Thymus (tissue), 11 donors: ENCODE results near the gene ZNF710. TPM values are rescaled to one million over a fixed set of nuclear protein-coding genes. Genes with fewer than 3 reads are reported as not detected.

Experiments used
- DNase-seq, 9 donors: peaks; one replicate each; pipeline ENCODE4 v3.0.0-alpha.2; 2013; ENCODE audit warnings: low spot score in 9 of 9, low read depth in 6 of 9, missing footprints in 1 of 9
- H3K27ac ChIP-seq, 2 donors: one replicate each; pipeline ENCODE4 v1.5.1; 2013; ENCODE audit warnings: control low read depth in 1 of 2, low read depth in 1 of 2, low read length in 1 of 2, mild to moderate bottlenecking in 1 of 2, moderate library complexity in 1 of 2
- H3K27me3 ChIP-seq, 2 donors: one replicate each; pipeline ENCODE4 v1.5.1; 2013; ENCODE audit warnings: low read length in 1 of 2; ENCODE audit not compliant: control insufficient read depth in 2 of 2, insufficient read depth in 1 of 2
- H3K36me3 ChIP-seq, 2 donors: one replicate each; pipeline ENCODE4 v1.5.1; 2013; ENCODE audit warnings: low read length in 1 of 2, mild to moderate bottlenecking in 1 of 2, moderate library complexity in 1 of 2; ENCODE audit not compliant: control insufficient read depth in 2 of 2, insufficient read depth in 2 of 2
- H3K4me1 ChIP-seq, 2 donors: one replicate each; pipeline ENCODE4 v1.5.1; 2013; ENCODE audit warnings: low read length in 2 of 2; ENCODE audit not compliant: control insufficient read depth in 2 of 2, insufficient read depth in 2 of 2
- H3K4me3 ChIP-seq, 2 donors: one replicate each; pipeline ENCODE4 v1.5.1; 2013; ENCODE audit warnings: low read length in 2 of 2, control low read depth in 1 of 2, mild to moderate bottlenecking in 1 of 2
- H3K9me3 ChIP-seq, 2 donors: one replicate each; pipeline ENCODE4 v1.5.1; 2013; ENCODE audit warnings: low read length in 1 of 2, mild to moderate bottlenecking in 1 of 2; ENCODE audit not compliant: control insufficient read depth in 2 of 2, insufficient read depth in 1 of 2
- WGBS: extraction: QIAGEN DNeasy Blood & Tissue Kit; methylation state at CpG from one replicate; pipeline ENCODE4 v1.1.7; 2013; 5-methylcytosine and 5-hydroxymethylcytosine counted together
- polyA plus RNA-seq: library from polyadenylated mRNA; stranded (reverse); fragments of 200-250 nt; gene quantifications from one replicate; pipeline ENCODE4 v1.2.3, GENCODE V29; 2013
- total RNA-seq: library from RNA; stranded (reverse); fragments of 120-200 nt; gene quantifications from one replicate; pipeline ENCODE4 v1.2.4, GENCODE V29; 2013
- donor health status: healthy.

ZNF710 gene
- total and polyA plus RNA-seq, 2 donors, result 12.5 to 21.9 TPM

DNA sequence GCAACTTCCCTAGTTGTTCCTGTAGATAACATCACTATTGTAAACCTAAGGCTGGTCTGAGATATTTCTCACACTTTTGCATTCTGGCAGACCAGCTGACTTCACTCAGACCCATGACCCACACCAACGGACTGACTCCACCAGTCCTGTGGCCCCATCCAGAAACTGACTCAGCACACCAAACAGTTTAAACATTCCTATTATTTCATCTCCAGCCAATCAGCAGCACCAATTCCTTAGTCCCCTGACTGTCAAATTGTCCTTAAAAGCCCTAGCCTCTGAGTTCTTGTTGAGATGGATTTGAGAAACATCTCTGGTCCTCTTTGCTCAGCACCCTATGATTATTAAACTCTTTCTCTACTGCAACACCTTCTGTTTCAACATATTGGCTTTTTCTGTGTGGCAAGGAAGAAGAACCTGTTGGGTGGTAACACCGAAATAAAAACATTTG, 113.4 kb downstream of the ZNF710 start:
- Histone ChIP-seq H3K4me1 (no peaks in the 10 kb centered on the region), H3K36me3 (no peaks in the 10 kb centered on the region), H3K27ac (no peak overlapping the region), H3K4me3 (no peak overlapping the region), H3K9me3 (peaks cover 0 to 19% of the 10 kb centered on the region in 2 donors), H3K27me3 (no peaks in the 10 kb centered on the region)
- 65% methylated on average over 2 of the region's 2 CpGs for WGBS
- DNase-seq, result no peak

DNA sequence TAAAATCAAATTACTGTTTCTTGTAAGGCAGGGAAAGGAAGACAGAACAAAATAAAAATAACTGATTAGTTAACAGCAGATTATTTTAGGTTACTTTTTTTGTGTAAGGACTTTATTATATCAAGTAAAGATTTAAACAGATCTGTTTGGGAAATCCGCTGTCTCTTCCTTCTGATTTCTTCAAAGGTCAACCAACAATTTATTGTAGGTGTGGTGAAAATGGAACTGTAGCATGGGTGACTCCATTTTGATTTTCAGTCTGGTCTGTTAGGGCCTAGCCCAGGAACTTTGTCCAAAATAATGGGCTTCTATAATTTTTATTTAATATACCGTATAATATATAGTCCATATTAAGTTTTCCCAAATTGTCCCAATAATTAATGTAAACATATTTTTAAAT, 114.7 kb downstream of the ZNF710 start:
- H3K36me3 ChIP-seq, result no peaks in the 10 kb centered on the region
- no peaks in the 10 kb centered on the region for H3K4me1 ChIP-seq
- 97% methylated on average over 2 of the region's 2 CpGs for WGBS
- H3K4me3 ChIP-seq, result no peak overlapping the region
- peaks cover 0 to 19% of the 10 kb centered on the region in 2 donors for H3K9me3 ChIP-seq
- H3K27ac ChIP-seq, result no peak overlapping the region
- no peaks in the 10 kb centered on the region for H3K27me3 ChIP-seq
- no peak for DNase-seq

DNA sequence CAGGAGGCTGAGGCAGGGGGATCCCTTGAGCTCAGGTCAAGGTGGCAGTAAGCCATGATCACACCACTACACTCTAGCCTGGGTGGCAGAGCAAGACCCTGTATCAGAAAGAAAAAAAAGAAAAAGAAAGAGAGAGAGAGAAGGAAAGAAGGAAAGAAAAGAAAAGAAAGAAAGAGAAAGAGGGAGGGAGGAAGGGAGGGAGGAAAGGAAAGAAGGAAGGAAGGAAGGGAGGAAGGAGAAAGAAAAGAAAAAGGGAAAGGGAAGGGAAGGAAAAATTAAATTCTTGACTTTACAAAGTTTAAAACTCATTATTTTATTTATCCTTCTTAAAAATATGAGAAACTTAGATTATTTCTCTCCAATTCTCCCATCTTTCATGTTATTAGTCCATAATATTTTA, 118.2 kb downstream of the ZNF710 start:
- DNase-seq, result no peak
- no peaks in the 10 kb centered on the region for H3K4me1 ChIP-seq
- H3K27ac ChIP-seq, result no peak overlapping the region
- no peaks in the 10 kb centered on the region for H3K36me3 ChIP-seq
- H3K9me3 ChIP-seq, result peaks cover 0 to 9% of the 10 kb centered on the region in 2 donors
- H3K27me3 ChIP-seq, result no peaks in the 10 kb centered on the region
- no peak overlapping the region for H3K4me3 ChIP-seq

DNA sequence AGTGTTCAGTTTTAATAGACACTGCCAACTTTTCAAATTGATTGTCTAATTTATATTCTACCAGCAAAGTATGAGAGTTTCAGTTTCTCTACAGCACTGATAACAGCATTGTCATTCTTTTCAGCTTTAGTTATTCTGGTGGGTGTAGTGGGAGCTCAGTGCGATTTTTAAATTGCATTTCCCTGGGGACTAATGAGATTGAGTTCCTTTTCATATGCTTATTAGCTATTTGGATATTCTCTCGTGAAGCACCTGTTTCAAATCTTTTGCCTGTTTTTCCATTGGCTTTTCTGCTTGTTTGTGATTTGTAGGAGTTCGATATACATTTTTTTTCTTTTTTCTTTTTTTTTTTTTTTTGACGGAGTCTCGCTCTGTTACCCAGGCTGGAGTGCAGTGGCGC, 120.0 kb downstream of the ZNF710 start:
- no peaks in the 10 kb centered on the region for H3K9me3 ChIP-seq
- WGBS, result 96% methylated on average over 6 of the region's 6 CpGs
- H3K4me3 ChIP-seq, result no peak overlapping the region
- H3K4me1 ChIP-seq, result no peaks in the 10 kb centered on the region
- DNase-seq, result no peak
- H3K27ac ChIP-seq, result no peak overlapping the region
- no peaks in the 10 kb centered on the region for H3K27me3 ChIP-seq
- H3K36me3 ChIP-seq, result no peaks in the 10 kb centered on the region

DNA sequence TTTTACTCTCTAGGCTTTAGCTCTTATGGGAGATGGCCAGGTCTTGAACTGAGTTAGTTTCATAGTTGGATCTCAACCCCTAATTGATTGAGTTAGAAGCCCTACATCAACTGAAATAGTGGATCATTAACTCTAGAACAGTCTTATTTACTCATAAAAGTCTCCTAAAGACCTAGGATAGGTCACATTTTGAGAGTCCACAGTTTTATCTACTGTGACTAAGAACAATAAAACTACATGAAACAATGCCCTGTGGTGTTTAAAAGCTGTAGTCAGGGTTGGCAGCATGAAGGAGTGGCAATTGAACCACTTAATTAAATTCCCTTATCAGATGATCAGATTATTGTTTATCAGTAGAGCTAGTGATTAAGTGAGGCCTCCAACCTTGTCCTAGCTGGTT, 123.4 kb downstream of the ZNF710 start:
- Histone ChIP-seq H3K27me3 (peaks cover 0 to 8% of the 10 kb centered on the region in 2 donors), H3K4me3 (no peak overlapping the region), H3K27ac (no peak overlapping the region), H3K4me1 (no peaks in the 10 kb centered on the region), H3K9me3 (peaks cover 0 to 2% of the 10 kb centered on the region in 2 donors), H3K36me3 (no peaks in the 10 kb centered on the region)
- DNase-seq, result no peak

GRCh38 chr15:90126022-90126421, 124.9 kb downstream of the ZNF710 start:
- H3K27ac ChIP-seq, result no peak overlapping the region
- H3K9me3 ChIP-seq, result peaks cover 0 to 2% of the 10 kb centered on the region in 2 donors
- no peaks in the 10 kb centered on the region for H3K4me1 ChIP-seq
- 94% methylated on average over 6 of the region's 6 CpGs for WGBS
- peaks cover 0 to 8% of the 10 kb centered on the region in 2 donors for H3K27me3 ChIP-seq
- no peak for DNase-seq
- no peaks in the 10 kb centered on the region for H3K36me3 ChIP-seq
- H3K4me3 ChIP-seq, result no peak overlapping the region

DNA sequence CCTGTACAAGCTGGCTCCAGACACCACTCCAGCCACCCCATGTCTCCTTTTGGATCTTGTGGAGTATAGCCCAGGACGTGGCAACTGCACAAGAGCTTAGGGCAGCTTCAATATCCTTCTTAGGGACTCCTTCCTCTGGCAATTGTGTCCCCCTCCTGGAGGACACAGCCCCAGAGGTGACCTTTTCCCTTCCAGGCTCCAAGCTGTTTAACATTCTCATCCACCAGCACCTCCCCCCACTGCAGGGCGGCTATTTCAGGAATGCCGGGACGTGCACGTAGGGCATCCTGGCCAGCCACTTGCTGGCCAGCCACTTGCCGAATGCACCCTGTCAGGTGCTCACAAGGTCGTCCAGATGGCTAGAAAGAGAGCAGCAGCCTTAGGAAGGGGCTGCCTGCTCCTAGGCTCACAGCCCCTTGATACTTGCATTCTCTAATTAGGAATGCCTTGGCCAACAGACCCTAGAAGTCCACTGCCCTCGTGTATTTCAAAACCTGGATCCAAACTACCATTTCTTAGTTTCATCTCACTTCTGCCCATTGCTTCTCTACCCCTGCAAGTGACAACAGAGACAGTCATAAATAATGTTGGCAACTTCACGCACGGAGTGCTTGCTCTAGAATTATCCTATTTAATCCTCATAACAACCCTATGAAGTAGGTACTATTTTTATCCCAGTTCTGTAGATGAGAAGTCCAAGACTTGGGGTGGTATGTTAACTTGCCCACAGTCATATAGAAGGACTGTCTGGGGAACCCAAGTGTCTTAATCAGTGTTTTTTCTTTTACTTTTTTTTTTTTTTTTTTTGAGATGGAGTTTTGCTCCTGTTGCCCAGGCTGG, 125.7 kb downstream of the ZNF710 start:
- no peak overlapping the region for H3K4me3 ChIP-seq
- DNase-seq, result no peak
- no peaks in the 10 kb centered on the region for H3K36me3 ChIP-seq
- peaks cover 0 to 2% of the 10 kb centered on the region in 2 donors for H3K9me3 ChIP-seq
- H3K27me3 ChIP-seq, result peaks cover 0 to 8% of the 10 kb centered on the region in 2 donors
- H3K27ac ChIP-seq, result no peak overlapping the region
- 64% methylated on average over 10 of the region's 10 CpGs for WGBS
- H3K4me1 ChIP-seq, result no peaks in the 10 kb centered on the region

DNA sequence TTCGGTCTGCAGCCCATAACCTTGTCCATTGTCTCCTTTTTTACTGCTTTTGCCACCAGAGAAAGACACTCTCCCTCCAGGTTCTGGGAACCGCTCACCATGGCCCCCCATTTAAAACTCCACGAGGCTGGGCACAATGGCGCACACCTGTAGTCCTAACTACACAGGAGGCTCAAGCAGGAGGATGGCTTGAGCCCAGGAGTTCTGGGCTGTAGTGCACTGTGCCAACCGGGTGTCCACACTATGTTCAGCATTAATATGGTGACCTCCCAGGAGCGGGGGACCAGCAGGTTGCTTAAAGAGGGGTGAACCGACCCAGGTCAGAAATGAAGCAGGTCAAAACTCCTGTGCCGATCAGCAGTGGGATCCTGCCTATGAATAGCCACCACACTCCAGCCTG, 129.2 kb downstream of the ZNF710 start:
- no peak for DNase-seq
- H3K27me3 ChIP-seq, result peaks cover 0 to 8% of the 10 kb centered on the region in 2 donors
- WGBS, result 98% methylated on average over 8 of the region's 8 CpGs

More for the DNA sequence above, 129.2 kb downstream of the ZNF710 start:
- H3K4me3 ChIP-seq, result no peak overlapping the region
- no peak overlapping the region for H3K27ac ChIP-seq
- no peaks in the 10 kb centered on the region for H3K4me1 ChIP-seq
- no peaks in the 10 kb centered on the region for H3K36me3 ChIP-seq
- peaks cover 0 to 2% of the 10 kb centered on the region in 2 donors for H3K9me3 ChIP-seq
